HepG2 (cell line): ENCODE results near the gene ACOT4. TPM values are rescaled to one million over a fixed set of nuclear protein-coding genes. Genes with fewer than 3 reads are reported as not detected.

Experiments used
- ATAC-seq: fragments of 200-7000 bp; cut with Tn5 transposase; 3 replicates; pipeline ENCODE4 v1.9.1; 2020; ENCODE audit warnings: mild to moderate bottlenecking, moderate library complexity
- BruUV-seq: library from RNA; stranded (reverse); fragments of 400-500 nt; replicated peaks from 2 replicates; lab custom pipeline; 2021; lab: Mats Ljungman, UMichigan
- CTCF ChIA-PET: fragments of 300-600 bp; formaldehyde crosslinking; extraction: SDS; loops from one replicate; lab custom pipeline; 2021; ENCODE audit warnings: low total read pairs, inconsistent platforms, low intra/inter-chr PET ratio; lab: Yijun Ruan, JAX
- POLR2A ChIA-PET: fragments of 350-600 bp; sonication (Branson Sonifier 250); formaldehyde crosslinking; loops from one replicate; lab custom pipeline; 2020; ENCODE audit warnings: antibody characterized with exemption, inconsistent platforms; lab: Yijun Ruan, JAX
- DNase-seq: peaks from one replicate; pipeline ENCODE4 v3.0.0-alpha.2; 2015; ENCODE audit warnings: low spot score
- FAIRE-seq: peaks from 3 replicates; lab custom pipeline; 2011; peaks lifted over from hg19 to GRCh38; lab: Jason Lieb, UNC
- H2AFZ ChIP-seq: one replicate; pipeline ENCODE4 v1.6.1; 2011; ENCODE audit warnings: low read length, inconsistent platforms
- H3K27ac ChIP-seq: fragments of 300-600 bp; 3 replicates; pipeline ENCODE4 v1.8.0; 2011; ENCODE audit warnings: mixed run types, mild to moderate bottlenecking, mixed read lengths, low read length, inconsistent platforms; ENCODE audit not compliant: insufficient read depth; ENCODE audit errors: extremely low read length
- H3K27me3 ChIP-seq, 2 experiments: fragments of 200-600 bp in 1 of 2; 2 replicates in 1 of 2; 3 replicates in 1 of 2; pipeline versions ENCODE4 v1.6.0 to v1.8.0; 2011; ENCODE audit warnings: low read length in 2 of 2, mild to moderate bottlenecking in 2 of 2, moderate library complexity in 2 of 2, inconsistent platforms in 1 of 2; ENCODE audit not compliant: insufficient read depth in 2 of 2, control insufficient read depth in 1 of 2
- H3K36me3 ChIP-seq, 2 experiments: fragments of 200-600 bp in 1 of 2; replicated peaks in 1 of 2; 2 replicates in 1 of 2; 3 replicates in 1 of 2; pipeline versions ENCODE4 v1.5.1 to v1.8.0; 2011; ENCODE audit warnings: low read length in 2 of 2, inconsistent platforms in 1 of 2; ENCODE audit not compliant: insufficient read depth in 2 of 2, control insufficient read depth in 1 of 2
- H3K4me1 ChIP-seq: 2 replicates; pipeline ENCODE4 v1.5.1; 2012; ENCODE audit warnings: low read length, inconsistent platforms; ENCODE audit not compliant: insufficient read depth
- H3K4me2 ChIP-seq: 2 replicates; pipeline ENCODE4 v1.6.0; 2011; ENCODE audit warnings: low read depth, low read length, inconsistent platforms
- H3K4me3 ChIP-seq, 3 experiments: fragments of 200-600 bp in 1 of 3; sonication (generic), shearing (Covaris generic) in 1 of 3; replicated peaks in 1 of 3; 2 replicates each; pipeline ENCODE4 v1.5.1; 2011 to 2016; ENCODE audit warnings: low read length in 3 of 3, inconsistent platforms in 2 of 3, low read depth in 2 of 3, mild to moderate bottlenecking in 2 of 3, control low read depth in 1 of 3, mixed read lengths in 1 of 3; ENCODE audit not compliant: insufficient read depth in 1 of 3
- H3K79me2 ChIP-seq: one replicate; pipeline ENCODE4 v1.6.1; 2011; ENCODE audit warnings: low read length, inconsistent platforms; ENCODE audit not compliant: insufficient read depth
- H3K9ac ChIP-seq: 2 replicates; pipeline ENCODE4 v1.6.0; 2011; ENCODE audit warnings: mild to moderate bottlenecking, low read depth, low read length, inconsistent platforms; ENCODE audit not compliant: insufficient read depth
- H3K9me3 ChIP-seq: 2 replicates; pipeline ENCODE4 v1.5.1; 2012; ENCODE audit warnings: mild to moderate bottlenecking, low read length
- H4K20me1 ChIP-seq: 2 replicates; pipeline ENCODE4 v1.6.0; 2011; ENCODE audit warnings: inconsistent platforms, mild to moderate bottlenecking, low read length, moderate library complexity; ENCODE audit not compliant: insufficient read depth
- ARNTL ChIP-seq: sonication (generic); formaldehyde crosslinking; IDR thresholded peaks from 2 replicates; pipeline ENCODE4 v1.4.0; 2020; ENCODE audit warnings: mild to moderate bottlenecking, missing genetic modification reagents
- BRD4 ChIP-seq: sonication (generic); formaldehyde crosslinking; IDR thresholded peaks from 2 replicates; pipeline ENCODE4 v1.4.0; 2020; ENCODE audit warnings: missing genetic modification reagents
- CBX2 ChIP-seq, 2 experiments: fragments of 200-600 bp in 1 of 2; sonication (generic); formaldehyde crosslinking in 1 of 2; IDR thresholded peaks; 2 replicates each; pipeline versions ENCODE4 v1.7.0 to v1.8.1; 2018 to 2022; ENCODE audit warnings: low read depth in 2 of 2, low read length in 1 of 2, mild to moderate bottlenecking in 1 of 2, missing genetic modification reagents in 1 of 2
- HOXA5 ChIP-seq: sonication (generic); formaldehyde crosslinking; IDR thresholded peaks from 2 replicates; pipeline ENCODE4 v1.4.0; 2020; ENCODE audit warnings: missing genetic modification reagents
- ZNF777 ChIP-seq: sonication (generic); formaldehyde crosslinking; IDR thresholded peaks from 2 replicates; pipeline ENCODE4 v1.4.0; 2020; ENCODE audit warnings: missing genetic modification reagents
- WGBS: methylation state at CpG from one replicate; pipeline ENCODE4 v1.1.6; 2017; ENCODE audit warnings: low lambda C conversion rate; 5-methylcytosine and 5-hydroxymethylcytosine counted together
- in situ Hi-C: cut with HindIII; loops from 2 replicates; pipeline ENCODE4 v1.10.0; 2017; ENCODE audit warnings: low pct_unique_long_range_greater_than_20kb; ENCODE audit not compliant: extremely low pct_ligation_motif_present
- intact Hi-C: fragments of 100-400 bp; cut with micrococcal nuclease; formaldehyde crosslinking; loops from one replicate; pipeline ENCODE4 v1.10.0; 2022; ENCODE audit not compliant: unreplicated experiment
- polyA plus RNA-seq, 8 experiments: library from polyadenylated mRNA; depleted of rRNA in 3 of 8; stranded (reverse) in 7 of 8; unstranded in 1 of 8; fragments of >200 nt; fragmentation: Illumina TruSeq in 4 of 8; extraction: Trizol in 4 of 8; gene quantifications; 2 replicates each; pipeline versions ENCODE4 v1.2.1 to v1.2.3, GENCODE V29; 2011 to 2016; ENCODE audit warnings: low read depth in 4 of 8, missing spikeins in 1 of 8, mixed read lengths in 1 of 8; ENCODE audit not compliant: insufficient read depth in 1 of 8
- total RNA-seq, 5 experiments: library from RNA; depleted of rRNA; stranded (reverse); fragments of >200 nt; fragmentation: Illumina TruSeq; extraction: Trizol; gene quantifications; 2 replicates each; pipeline ENCODE4 v1.2.3, GENCODE V29; 2016; ENCODE audit warnings: low read depth in 1 of 5
- TF ChIP-seq, protein P1 (sequence below): IDR thresholded peaks from 2 replicates; pipeline ENCODE4 v1.4.0; 2020; ENCODE audit warnings: mild to moderate bottlenecking, missing genetic modification reagents
- TF ChIP-seq, protein P2 (sequence below): sonication (generic); formaldehyde crosslinking; IDR thresholded peaks from 2 replicates; pipeline ENCODE4 v1.4.0; 2020; ENCODE audit warnings: low read depth, missing genetic modification reagents
- TF ChIP-seq, protein P3 (sequence below): IDR thresholded peaks from 2 replicates; pipeline ENCODE4 v1.6.1; 2016; ENCODE audit warnings: missing compliant biosample characterization, missing genetic modification reagents, borderline replicate concordance
- TF ChIP-seq, protein P4 (sequence below): sonication (generic); formaldehyde crosslinking; IDR thresholded peaks from 2 replicates; pipeline ENCODE4 v1.4.0; 2020; ENCODE audit warnings: missing genetic modification reagents, mild to moderate bottlenecking, borderline replicate concordance
- TF ChIP-seq, protein P5 (sequence below): IDR thresholded peaks from 2 replicates; pipeline ENCODE4 v1.6.1; 2016; ENCODE audit warnings: missing biosample characterization, missing genetic modification reagents, low read depth

ACOT4 gene
- total and polyA plus RNA-seq, 2 of the 13 experiments (the other 11 are each of a cell fraction or from before 2014, with no cell fraction given): 0.04 to 0.05 TPM

DNA sequence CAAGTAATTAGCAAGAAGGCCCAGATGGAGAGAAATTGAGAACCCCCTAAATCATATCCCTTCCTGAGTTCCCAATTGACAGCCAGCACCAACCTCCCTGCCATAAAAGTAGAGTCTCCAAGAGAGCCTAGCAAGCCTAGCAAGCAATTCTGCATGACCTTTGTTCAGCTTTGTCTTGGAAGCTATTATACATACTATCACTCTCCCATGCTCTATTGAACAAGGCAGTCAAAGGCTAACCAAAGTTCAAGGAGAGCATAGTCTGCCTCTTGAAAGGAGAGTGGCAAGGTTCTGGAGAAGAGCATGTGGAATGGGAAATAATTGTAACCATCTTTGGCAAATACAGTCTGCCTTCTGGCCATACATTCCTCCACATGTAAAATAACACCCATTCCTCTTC, 7.8 kb downstream of the ACOT4 start (continued):
- TF ChIP-seq, protein P1, sequence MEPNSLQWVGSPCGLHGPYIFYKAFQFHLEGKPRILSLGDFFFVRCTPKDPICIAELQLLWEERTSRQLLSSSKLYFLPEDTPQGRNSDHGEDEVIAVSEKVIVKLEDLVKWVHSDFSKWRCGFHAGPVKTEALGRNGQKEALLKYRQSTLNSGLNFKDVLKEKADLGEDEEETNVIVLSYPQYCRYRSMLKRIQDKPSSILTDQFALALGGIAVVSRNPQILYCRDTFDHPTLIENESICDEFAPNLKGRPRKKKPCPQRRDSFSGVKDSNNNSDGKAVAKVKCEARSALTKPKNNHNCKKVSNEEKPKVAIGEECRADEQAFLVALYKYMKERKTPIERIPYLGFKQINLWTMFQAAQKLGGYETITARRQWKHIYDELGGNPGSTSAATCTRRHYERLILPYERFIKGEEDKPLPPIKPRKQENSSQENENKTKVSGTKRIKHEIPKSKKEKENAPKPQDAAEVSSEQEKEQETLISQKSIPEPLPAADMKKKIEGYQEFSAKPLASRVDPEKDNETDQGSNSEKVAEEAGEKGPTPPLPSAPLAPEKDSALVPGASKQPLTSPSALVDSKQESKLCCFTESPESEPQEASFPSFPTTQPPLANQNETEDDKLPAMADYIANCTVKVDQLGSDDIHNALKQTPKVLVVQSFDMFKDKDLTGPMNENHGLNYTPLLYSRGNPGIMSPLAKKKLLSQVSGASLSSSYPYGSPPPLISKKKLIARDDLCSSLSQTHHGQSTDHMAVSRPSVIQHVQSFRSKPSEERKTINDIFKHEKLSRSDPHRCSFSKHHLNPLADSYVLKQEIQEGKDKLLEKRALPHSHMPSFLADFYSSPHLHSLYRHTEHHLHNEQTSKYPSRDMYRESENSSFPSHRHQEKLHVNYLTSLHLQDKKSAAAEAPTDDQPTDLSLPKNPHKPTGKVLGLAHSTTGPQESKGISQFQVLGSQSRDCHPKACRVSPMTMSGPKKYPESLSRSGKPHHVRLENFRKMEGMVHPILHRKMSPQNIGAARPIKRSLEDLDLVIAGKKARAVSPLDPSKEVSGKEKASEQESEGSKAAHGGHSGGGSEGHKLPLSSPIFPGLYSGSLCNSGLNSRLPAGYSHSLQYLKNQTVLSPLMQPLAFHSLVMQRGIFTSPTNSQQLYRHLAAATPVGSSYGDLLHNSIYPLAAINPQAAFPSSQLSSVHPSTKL (CRISPR knock-in tag): no peak
- TF ChIP-seq ZNF777: no peak

DNA sequence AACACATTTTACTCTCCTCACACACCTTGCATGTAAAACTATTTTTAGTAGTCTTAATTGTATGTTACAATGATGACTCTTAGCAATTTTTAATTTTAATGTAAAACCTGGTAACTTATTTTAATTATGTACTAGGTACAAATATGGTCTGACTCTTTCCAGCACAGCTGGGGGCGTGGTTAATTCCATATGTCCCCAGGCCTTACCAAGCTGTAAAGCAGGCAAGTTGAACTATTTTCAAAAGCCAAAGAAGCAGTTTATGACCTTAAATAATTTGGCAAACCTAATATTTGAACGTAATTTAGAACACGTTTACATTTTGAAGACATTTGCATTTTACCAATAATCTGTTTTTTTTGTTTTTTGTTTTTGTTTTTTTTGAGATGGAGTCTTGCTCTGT, 11.3 kb downstream of the ACOT4 start:
- no peak for FAIRE-seq
- no peak overlapping the region for H3K4me2 ChIP-seq
- TF ChIP-seq CBX2 (IDR thresholded peaks at IDR 0.05; ENCODE audit: low read depth, low read length) (no peak), CBX2 (CRISPR knock-in tag; IDR thresholded peaks at IDR 0.05; ENCODE audit: low read depth) (no peak), ARNTL (CRISPR knock-in tag) (no peak), HOXA5 (CRISPR knock-in tag) (no peak), BRD4 (CRISPR knock-in tag) (no peak)
- TF ChIP-seq, protein P2, sequence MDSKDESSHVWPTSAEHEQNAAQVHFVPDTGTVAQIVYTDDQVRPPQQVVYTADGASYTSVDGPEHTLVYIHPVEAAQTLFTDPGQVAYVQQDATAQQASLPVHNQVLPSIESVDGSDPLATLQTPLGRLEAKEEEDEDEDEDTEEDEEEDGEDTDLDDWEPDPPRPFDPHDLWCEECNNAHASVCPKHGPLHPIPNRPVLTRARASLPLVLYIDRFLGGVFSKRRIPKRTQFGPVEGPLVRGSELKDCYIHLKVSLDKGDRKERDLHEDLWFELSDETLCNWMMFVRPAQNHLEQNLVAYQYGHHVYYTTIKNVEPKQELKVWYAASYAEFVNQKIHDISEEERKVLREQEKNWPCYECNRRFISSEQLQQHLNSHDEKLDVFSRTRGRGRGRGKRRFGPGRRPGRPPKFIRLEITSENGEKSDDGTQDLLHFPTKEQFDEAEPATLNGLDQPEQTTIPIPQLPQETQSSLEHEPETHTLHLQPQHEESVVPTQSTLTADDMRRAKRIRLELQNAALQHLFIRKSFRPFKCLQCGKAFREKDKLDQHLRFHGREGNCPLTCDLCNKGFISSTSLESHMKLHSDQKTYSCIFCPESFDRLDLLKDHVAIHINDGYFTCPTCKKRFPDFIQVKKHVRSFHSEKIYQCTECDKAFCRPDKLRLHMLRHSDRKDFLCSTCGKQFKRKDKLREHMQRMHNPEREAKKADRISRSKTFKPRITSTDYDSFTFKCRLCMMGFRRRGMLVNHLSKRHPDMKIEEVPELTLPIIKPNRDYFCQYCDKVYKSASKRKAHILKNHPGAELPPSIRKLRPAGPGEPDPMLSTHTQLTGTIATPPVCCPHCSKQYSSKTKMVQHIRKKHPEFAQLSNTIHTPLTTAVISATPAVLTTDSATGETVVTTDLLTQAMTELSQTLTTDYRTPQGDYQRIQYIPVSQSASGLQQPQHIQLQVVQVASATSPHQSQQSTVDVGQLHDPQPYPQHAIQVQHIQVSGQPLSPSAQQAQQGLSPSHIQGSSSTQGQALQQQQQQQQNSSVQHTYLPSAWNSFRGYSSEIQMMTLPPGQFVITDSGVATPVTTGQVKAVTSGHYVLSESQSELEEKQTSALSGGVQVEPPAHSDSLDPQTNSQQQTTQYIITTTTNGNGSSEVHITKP (CRISPR knock-in tag): no peak
- TF ChIP-seq, protein P3, sequence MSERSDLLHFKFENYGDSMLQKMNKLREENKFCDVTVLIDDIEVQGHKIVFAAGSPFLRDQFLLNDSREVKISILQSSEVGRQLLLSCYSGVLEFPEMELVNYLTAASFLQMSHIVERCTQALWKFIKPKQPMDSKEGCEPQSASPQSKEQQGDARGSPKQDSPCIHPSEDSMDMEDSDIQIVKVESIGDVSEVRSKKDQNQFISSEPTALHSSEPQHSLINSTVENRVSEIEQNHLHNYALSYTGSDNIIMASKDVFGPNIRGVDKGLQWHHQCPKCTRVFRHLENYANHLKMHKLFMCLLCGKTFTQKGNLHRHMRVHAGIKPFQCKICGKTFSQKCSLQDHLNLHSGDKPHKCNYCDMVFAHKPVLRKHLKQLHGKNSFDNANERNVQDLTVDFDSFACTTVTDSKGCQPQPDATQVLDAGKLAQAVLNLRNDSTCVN (CRISPR knock-in tag): no peak
- TF ChIP-seq, protein P4, sequence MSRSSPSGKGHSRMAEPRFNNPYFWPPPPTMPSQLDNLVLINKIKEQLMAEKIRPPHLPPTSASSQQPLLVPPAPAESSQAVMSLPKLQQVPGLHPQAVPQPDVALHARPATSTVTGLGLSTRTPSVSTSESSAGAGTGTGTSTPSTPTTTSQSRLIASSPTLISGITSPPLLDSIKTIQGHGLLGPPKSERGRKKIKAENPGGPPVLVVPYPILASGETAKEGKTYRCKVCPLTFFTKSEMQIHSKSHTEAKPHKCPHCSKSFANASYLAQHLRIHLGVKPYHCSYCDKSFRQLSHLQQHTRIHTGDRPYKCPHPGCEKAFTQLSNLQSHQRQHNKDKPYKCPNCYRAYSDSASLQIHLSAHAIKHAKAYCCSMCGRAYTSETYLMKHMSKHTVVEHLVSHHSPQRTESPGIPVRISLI (CRISPR knock-in tag): no peak
- TF ChIP-seq, protein P5, sequence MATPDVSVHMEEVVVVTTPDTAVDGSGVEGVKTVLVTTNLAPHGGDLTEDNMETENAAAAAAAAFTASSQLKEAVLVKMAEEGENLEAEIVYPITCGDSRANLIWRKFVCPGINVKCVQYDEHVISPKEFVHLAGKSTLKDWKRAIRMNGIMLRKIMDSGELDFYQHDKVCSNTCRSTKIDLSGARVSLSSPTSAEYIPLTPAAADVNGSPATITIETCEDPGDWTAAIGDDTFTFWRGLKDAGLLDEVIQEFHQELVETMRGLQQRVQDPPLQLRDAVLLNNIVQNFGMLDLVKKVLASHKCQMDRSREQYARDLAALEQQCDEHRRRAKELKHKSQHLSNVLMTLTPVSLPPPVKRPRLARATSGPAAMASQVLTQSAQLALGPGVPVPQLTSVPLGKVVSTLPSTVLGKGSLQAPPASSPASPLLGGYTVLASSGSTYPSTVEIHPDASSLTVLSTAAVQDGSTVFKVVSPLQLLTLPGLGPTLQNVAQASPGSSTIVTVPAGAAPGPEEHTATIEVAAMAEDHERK (CRISPR knock-in tag): no peak

More for the DNA sequence above, 11.3 kb downstream of the ACOT4 start:
- Histone ChIP-seq H3K27ac (no peak overlapping the region), H2AFZ (no peak overlapping the region), H3K27me3 (no peaks in the 10 kb centered on the region; a peak in 1 of 5 replicates), H4K20me1 (no peaks in the 10 kb centered on the region), H3K79me2 (no peaks in the 10 kb centered on the region), H3K9me3 (no peaks in the 10 kb centered on the region), H3K4me3 (no peak overlapping the region), H3K9ac (no peak overlapping the region), H3K36me3 (no peaks in the 10 kb centered on the region), H3K4me1 (peaks cover 27% of the 10 kb centered on the region; the same call in 1 of the 2 replicates)
- CTCF ChIA-PET: no interaction called here
- POLR2A ChIA-PET: no interaction called here
- intact Hi-C loops (no loop called here), in situ Hi-C loops (no loop called here)
- 14% methylated on average over 3 of the region's 3 CpGs for WGBS
- no peak for ATAC-seq
- no peak for DNase-seq
- BruUV-seq: no TSS peak
